ENCODE results near the gene TMEM132E.

Gene TMEM132E

GRCh38 chr17:34568953-34569352 lies 10.4 kb upstream of the TMEM132E start:
- H3K36me3 ChIP-seq (ENCODE audit: control insufficient read depth in 1 of 2, insufficient read depth in 2 of 2, low read length in 2 of 2) = no peaks in the 10 kb centered on the region
- H3K27me3 ChIP-seq (ENCODE audit: control insufficient read depth in 1 of 2, insufficient read depth in 2 of 2, low read length in 2 of 2) = peaks cover 12 to 15% of the 10 kb centered on the region in 2 donors
- no peak overlapping the region for H3K4me3 ChIP-seq (ENCODE audit: low read depth in 1 of 2, low read length in 2 of 2)
- no peak overlapping the region for H3K27ac ChIP-seq (ENCODE audit: low read depth, low read length)
- H3K4me1 ChIP-seq (ENCODE audit: control insufficient read depth in 1 of 2, insufficient read depth in 2 of 2, low read length in 2 of 2) = no peaks in the 10 kb centered on the region
- H3K9ac ChIP-seq (ENCODE audit: low read depth in 1 of 2, low read length in 2 of 2) = no peak overlapping the region
- H3K9me3 ChIP-seq (ENCODE audit: control insufficient read depth in 1 of 2, low read length in 2 of 2) = no peaks in the 10 kb centered on the region

GRCh38 chr17:34569591-34569990 lies 9.8 kb upstream of the TMEM132E start:
- Histone ChIP-seq H3K9me3 (ENCODE audit: control insufficient read depth in 1 of 2, low read length in 2 of 2) (no peaks in the 10 kb centered on the region), H3K4me1 (ENCODE audit: control insufficient read depth in 1 of 2, insufficient read depth in 2 of 2, low read length in 2 of 2) (no peaks in the 10 kb centered on the region), H3K4me3 (ENCODE audit: low read depth in 1 of 2, low read length in 2 of 2) (no peak overlapping the region), H3K9ac (ENCODE audit: low read depth in 1 of 2, low read length in 2 of 2) (no peak overlapping the region), H3K27ac (ENCODE audit: low read depth, low read length) (no peak overlapping the region), H3K36me3 (ENCODE audit: control insufficient read depth in 1 of 2, insufficient read depth in 2 of 2, low read length in 2 of 2) (no peaks in the 10 kb centered on the region), H3K27me3 (ENCODE audit: control insufficient read depth in 1 of 2, insufficient read depth in 2 of 2, low read length in 2 of 2) (peaks cover 12 to 15% of the 10 kb centered on the region in 2 donors)

GRCh38 chr17:34570506-34570905 lies 8.9 kb upstream of the TMEM132E start:
- no peak overlapping the region for H3K27ac ChIP-seq (ENCODE audit: low read depth, low read length)
- no peak overlapping the region for H3K4me3 ChIP-seq (ENCODE audit: low read depth in 1 of 2, low read length in 2 of 2)
- no peak overlapping the region for H3K9ac ChIP-seq (ENCODE audit: low read depth in 1 of 2, low read length in 2 of 2)
- H3K9me3 ChIP-seq (ENCODE audit: control insufficient read depth in 1 of 2, low read length in 2 of 2) = no peaks in the 10 kb centered on the region
- H3K27me3 ChIP-seq (ENCODE audit: control insufficient read depth in 1 of 2, insufficient read depth in 2 of 2, low read length in 2 of 2) = peaks cover 14 to 19% of the 10 kb centered on the region in 2 donors
- H3K4me1 ChIP-seq (ENCODE audit: control insufficient read depth in 1 of 2, insufficient read depth in 2 of 2, low read length in 2 of 2) = no peaks in the 10 kb centered on the region
- no peaks in the 10 kb centered on the region for H3K36me3 ChIP-seq (ENCODE audit: control insufficient read depth in 1 of 2, insufficient read depth in 2 of 2, low read length in 2 of 2)

- no peaks in the 10 kb centered on the region for H3K36me3 ChIP-seq (ENCODE audit: control insufficient read depth in 1 of 2, insufficient read depth in 2 of 2, low read length in 2 of 2)
- H3K27me3 ChIP-seq (ENCODE audit: control insufficient read depth in 1 of 2, insufficient read depth in 2 of 2, low read length in 2 of 2) = peaks cover 21 to 24% of the 10 kb centered on the region in 2 donors
- no peak overlapping the region for H3K9ac ChIP-seq (ENCODE audit: low read depth in 1 of 2, low read length in 2 of 2)
- H3K9me3 ChIP-seq (ENCODE audit: control insufficient read depth in 1 of 2, low read length in 2 of 2) = no peaks in the 10 kb centered on the region
- no peak overlapping the region for H3K4me3 ChIP-seq (ENCODE audit: low read depth in 1 of 2, low read length in 2 of 2)
- H3K27ac ChIP-seq (ENCODE audit: low read depth, low read length) = no peak overlapping the region
- no peaks in the 10 kb centered on the region for H3K4me1 ChIP-seq (ENCODE audit: control insufficient read depth in 1 of 2, insufficient read depth in 2 of 2, low read length in 2 of 2)
Observed at GRCh38 chr17:34571428-34572130, 7.8 kb upstream of the TMEM132E start.

- Histone ChIP-seq H3K9me3 (ENCODE audit: control insufficient read depth in 1 of 2, low read length in 2 of 2) (no peaks in the 10 kb centered on the region), H3K27ac (ENCODE audit: low read depth, low read length) (no peak overlapping the region), H3K36me3 (ENCODE audit: control insufficient read depth in 1 of 2, insufficient read depth in 2 of 2, low read length in 2 of 2) (no peaks in the 10 kb centered on the region), H3K4me1 (ENCODE audit: control insufficient read depth in 1 of 2, insufficient read depth in 2 of 2, low read length in 2 of 2) (no peaks in the 10 kb centered on the region), H3K27me3 (ENCODE audit: control insufficient read depth in 1 of 2, insufficient read depth in 2 of 2, low read length in 2 of 2) (peaks cover 26 to 31% of the 10 kb centered on the region in 2 donors), H3K4me3 (ENCODE audit: low read depth in 1 of 2, low read length in 2 of 2) (no peak overlapping the region), H3K9ac (ENCODE audit: low read depth in 1 of 2, low read length in 2 of 2) (no peak overlapping the region)
Observed at GRCh38 chr17:34572483-34572882, 6.9 kb upstream of the TMEM132E start.

GRCh38 chr17:34575182-34575581 lies 4.2 kb upstream of the TMEM132E start:
- Histone ChIP-seq H3K4me3 (ENCODE audit: low read depth in 1 of 2, low read length in 2 of 2) (no peak overlapping the region), H3K36me3 (ENCODE audit: control insufficient read depth in 1 of 2, insufficient read depth in 2 of 2, low read length in 2 of 2) (no peaks in the 10 kb centered on the region), H3K9ac (ENCODE audit: low read depth in 1 of 2, low read length in 2 of 2) (no peak overlapping the region), H3K27me3 (ENCODE audit: control insufficient read depth in 1 of 2, insufficient read depth in 2 of 2, low read length in 2 of 2) (peaks cover 37 to 51% of the 10 kb centered on the region in 2 donors), H3K27ac (ENCODE audit: low read depth, low read length) (no peak overlapping the region), H3K4me1 (ENCODE audit: control insufficient read depth in 1 of 2, insufficient read depth in 2 of 2, low read length in 2 of 2) (peaks cover 0 to 3% of the 10 kb centered on the region in 2 donors), H3K9me3 (ENCODE audit: control insufficient read depth in 1 of 2, low read length in 2 of 2) (no peaks in the 10 kb centered on the region)

GRCh38 chr17:34578016-34578415 lies 1.4 kb upstream of the TMEM132E start:
- no peaks in the 10 kb centered on the region for H3K9me3 ChIP-seq (ENCODE audit: control insufficient read depth in 1 of 2, low read length in 2 of 2)
- peaks cover 0 to 12% of the 10 kb centered on the region in 2 donors for H3K4me1 ChIP-seq (ENCODE audit: control insufficient read depth in 1 of 2, insufficient read depth in 2 of 2, low read length in 2 of 2)
- H3K4me3 ChIP-seq (ENCODE audit: low read depth in 1 of 2, low read length in 2 of 2) = no peak overlapping the region
- peaks cover 57 to 76% of the 10 kb centered on the region in 2 donors for H3K27me3 ChIP-seq (ENCODE audit: control insufficient read depth in 1 of 2, insufficient read depth in 2 of 2, low read length in 2 of 2)
- no peaks in the 10 kb centered on the region for H3K36me3 ChIP-seq (ENCODE audit: control insufficient read depth in 1 of 2, insufficient read depth in 2 of 2, low read length in 2 of 2)
- H3K9ac ChIP-seq (ENCODE audit: low read depth in 1 of 2, low read length in 2 of 2) = no peak overlapping the region
- no peak overlapping the region for H3K27ac ChIP-seq (ENCODE audit: low read depth, low read length)

- Histone ChIP-seq H3K27ac (ENCODE audit: low read depth, low read length) (no peak overlapping the region), H3K9me3 (ENCODE audit: control insufficient read depth in 1 of 2, low read length in 2 of 2) (no peaks in the 10 kb centered on the region), H3K9ac (ENCODE audit: low read depth in 1 of 2, low read length in 2 of 2) (no peak overlapping the region), H3K4me1 (ENCODE audit: control insufficient read depth in 1 of 2, insufficient read depth in 2 of 2, low read length in 2 of 2) (peaks cover 0 to 12% of the 10 kb centered on the region in 2 donors), H3K4me3 (ENCODE audit: low read depth in 1 of 2, low read length in 2 of 2) (peak overlapping the region in 1 of 2 donors; percentile 54), H3K36me3 (ENCODE audit: control insufficient read depth in 1 of 2, insufficient read depth in 2 of 2, low read length in 2 of 2) (no peaks in the 10 kb centered on the region), H3K27me3 (ENCODE audit: control insufficient read depth in 1 of 2, insufficient read depth in 2 of 2, low read length in 2 of 2) (peaks cover 61 to 82% of the 10 kb centered on the region in 2 donors)
Observed at GRCh38 chr17:34578656-34579016, 746 bp upstream of the TMEM132E start.

GRCh38 chr17:34579979-34580684 lies 750 bp downstream of the TMEM132E start:
- Histone ChIP-seq H3K36me3 (ENCODE audit: control insufficient read depth in 1 of 2, insufficient read depth in 2 of 2, low read length in 2 of 2) (no peaks in the 10 kb centered on the region), H3K27ac (ENCODE audit: low read depth, low read length) (no peak overlapping the region), H3K9me3 (ENCODE audit: control insufficient read depth in 1 of 2, low read length in 2 of 2) (no peaks in the 10 kb centered on the region), H3K4me1 (ENCODE audit: control insufficient read depth in 1 of 2, insufficient read depth in 2 of 2, low read length in 2 of 2) (peaks cover 0 to 13% of the 10 kb centered on the region in 2 donors), H3K27me3 (ENCODE audit: control insufficient read depth in 1 of 2, insufficient read depth in 2 of 2, low read length in 2 of 2) (peaks cover 73 to 97% of the 10 kb centered on the region in 2 donors), H3K9ac (ENCODE audit: low read depth in 1 of 2, low read length in 2 of 2) (no peak overlapping the region), H3K4me3 (ENCODE audit: low read depth in 1 of 2, low read length in 2 of 2) (peak overlapping the region in 1 of 2 donors; percentile 29)

- H3K27me3 ChIP-seq (ENCODE audit: control insufficient read depth in 1 of 2, insufficient read depth in 2 of 2, low read length in 2 of 2) = peaks cover 68 to 98% of the 10 kb centered on the region in 2 donors
- H3K4me3 ChIP-seq (ENCODE audit: low read depth in 1 of 2, low read length in 2 of 2) = no peak overlapping the region
- no peak overlapping the region for H3K27ac ChIP-seq (ENCODE audit: low read depth, low read length)
- H3K9ac ChIP-seq (ENCODE audit: low read depth in 1 of 2, low read length in 2 of 2) = no peak overlapping the region
- H3K36me3 ChIP-seq (ENCODE audit: control insufficient read depth in 1 of 2, insufficient read depth in 2 of 2, low read length in 2 of 2) = no peaks in the 10 kb centered on the region
- no peaks in the 10 kb centered on the region for H3K9me3 ChIP-seq (ENCODE audit: control insufficient read depth in 1 of 2, low read length in 2 of 2)
- peaks cover 0 to 15% of the 10 kb centered on the region in 2 donors for H3K4me1 ChIP-seq (ENCODE audit: control insufficient read depth in 1 of 2, insufficient read depth in 2 of 2, low read length in 2 of 2)
Observed at GRCh38 chr17:34580685-34581445, 1.5 kb downstream of the TMEM132E start.

Data from duodenal mucosa (tissue), 2 donors.